ENCODE data around the gene CASKIN2.

- TF ChIP-seq CTCF (conservative IDR thresholded peaks at IDR 0.05; ENCODE audit: low read depth, low read length) = peak; percentile 12; the same call in 1 of the 2 replicates
- no peak for TF ChIP-seq CHD1 (IDR thresholded peaks at IDR 0.05; ENCODE audit: low read depth, low read length)
- TF ChIP-seq RAD21 (IDR thresholded peaks at IDR 0.05; ENCODE audit: low read length) = no peak; the same call in 1 of the 2 replicates
These were observed 27.8 kb downstream of the CASKIN2 start for GRCh38 chr17:75487351-75488070.

All from IMR-90 (cell line).